HG02610 (cell line): ENCODE measurements around the gene THBS3.
"Not testable (repeated sequence)": the region's sequence is repeated elsewhere in the genome, so short reads cannot be mapped to it uniquely, and the experiment has no call there.

ENCODE experiments used
- ATAC-seq: cut with Tn5 transposase; IDR thresholded peaks from one replicate; pipeline ENCODE4 v1.9.1; 2021; ENCODE audit warnings: mild to moderate bottlenecking, moderate library complexity; ENCODE audit not compliant: unreplicated experiment

THBS3 gene

GRCh38 chr1:155160128-155160527 lies 47.6 kb downstream of the THBS3 start:
- ATAC-seq, result no peak

- ATAC-seq, result no peak
Measured at GRCh38 chr1:155158991-155159390, 48.7 kb downstream of the THBS3 start.

- not testable (repeated sequence) for ATAC-seq
Measured at GRCh38 chr1:155155996-155156643, 51.6 kb downstream of the THBS3 start.
